NCI-H1048 (cell line): ENCODE data around the gene ABCC4.
"Not testable (repeated sequence)": the region's sequence is repeated elsewhere in the genome, so short reads cannot be mapped to it uniquely, and the experiment has no call there.

ENCODE experiments used
- DNase-seq: peaks from one replicate; lab custom pipeline; 2025; lab: John Stamatoyannopoulos, UW

Gene ABCC4

DNA sequence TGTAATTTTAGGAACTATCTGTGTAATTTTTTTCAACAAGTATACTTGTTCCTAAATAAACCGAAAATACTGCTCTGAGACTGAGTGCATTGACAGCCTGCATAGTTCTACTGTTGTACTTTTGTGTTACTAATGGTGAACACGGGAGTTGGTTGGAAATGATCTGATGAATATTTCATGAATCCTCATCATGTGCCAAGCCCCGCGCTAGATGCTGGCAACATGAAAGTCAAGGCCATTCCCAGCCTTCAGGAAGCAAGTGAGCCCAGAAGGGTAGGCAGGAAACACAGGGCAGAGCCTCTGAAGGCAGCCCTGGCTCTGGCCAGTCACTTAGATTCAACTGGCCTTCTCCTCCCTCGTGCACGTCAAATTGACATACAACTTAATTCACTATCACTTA, 106.1 kb downstream of the ABCC4 start:
- no peak for DNase-seq

DNA sequence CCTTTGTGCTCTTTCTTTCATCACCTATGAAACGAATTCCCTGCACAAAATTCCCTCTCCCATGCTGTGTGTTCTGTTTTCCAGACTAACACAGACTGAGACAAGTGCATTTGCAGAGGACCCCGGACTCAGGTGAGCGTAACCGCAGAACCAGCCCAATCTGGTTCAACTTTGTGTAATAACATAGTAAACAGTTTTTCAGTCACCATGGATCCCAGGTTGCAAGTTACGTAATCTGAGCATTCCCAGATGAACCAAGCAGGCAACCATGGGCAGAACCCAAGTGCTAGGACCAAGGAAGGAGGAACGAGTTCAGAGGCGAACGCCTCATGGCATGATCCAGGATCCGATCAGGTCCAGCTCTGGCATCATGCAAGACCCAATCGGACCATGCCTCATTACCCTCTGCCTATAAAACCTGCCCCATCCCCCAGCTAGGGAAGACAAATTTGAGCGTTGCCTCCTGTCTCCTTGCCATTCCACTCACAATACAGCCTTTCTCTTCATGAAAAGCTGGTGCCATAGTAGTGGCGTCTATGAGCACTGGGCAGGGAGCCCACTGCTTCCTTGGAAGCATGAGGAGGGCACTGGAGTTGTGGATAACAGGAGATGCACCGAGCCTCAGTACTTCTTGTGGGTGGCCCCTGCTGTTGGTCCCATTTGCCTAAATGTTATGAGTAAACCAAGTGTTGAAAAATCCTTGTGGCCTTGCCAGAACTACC, 107.6 kb downstream of the ABCC4 start:
- DNase-seq, result no peak

DNA sequence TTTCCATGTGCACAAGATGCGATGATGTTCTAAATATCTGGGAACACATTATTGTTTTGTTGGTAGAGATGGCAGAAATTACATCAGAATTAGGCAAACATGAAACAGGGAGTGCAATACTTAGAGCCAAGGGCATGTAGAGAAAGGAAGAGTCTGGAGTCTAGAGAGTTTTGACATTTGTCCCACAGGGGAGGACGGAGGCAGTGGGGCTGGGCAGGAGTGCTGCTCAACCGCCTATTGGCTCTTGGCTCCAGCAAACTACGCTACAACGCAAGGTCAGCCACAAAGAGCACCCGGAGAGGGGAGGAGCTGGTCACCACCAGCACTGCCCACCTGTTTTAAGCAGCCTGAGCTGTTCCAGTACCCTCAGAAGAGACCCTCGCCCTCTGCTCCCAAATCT, 108.3 kb downstream of the ABCC4 start:
- DNase-seq, result no peak

DNA sequence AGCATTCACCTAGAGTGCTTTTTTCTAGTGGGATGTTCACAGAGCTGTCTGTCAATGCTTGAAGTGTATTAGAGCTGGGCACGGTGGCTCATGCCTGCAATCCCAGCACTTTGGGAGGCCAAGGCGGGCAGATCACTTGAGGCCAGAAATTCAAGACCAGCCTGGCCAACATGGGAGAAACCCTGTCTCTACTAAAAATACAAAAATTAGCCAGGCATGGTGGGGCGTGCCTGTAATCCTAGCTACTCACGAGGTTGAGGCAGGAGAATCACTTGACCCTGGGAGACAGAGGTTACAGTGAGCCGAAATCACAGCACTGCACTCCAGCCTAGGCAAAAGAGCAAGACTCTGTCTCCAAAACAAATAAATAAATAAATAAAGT, 108.7 kb downstream of the ABCC4 start:
- not testable (repeated sequence) for DNase-seq

DNA sequence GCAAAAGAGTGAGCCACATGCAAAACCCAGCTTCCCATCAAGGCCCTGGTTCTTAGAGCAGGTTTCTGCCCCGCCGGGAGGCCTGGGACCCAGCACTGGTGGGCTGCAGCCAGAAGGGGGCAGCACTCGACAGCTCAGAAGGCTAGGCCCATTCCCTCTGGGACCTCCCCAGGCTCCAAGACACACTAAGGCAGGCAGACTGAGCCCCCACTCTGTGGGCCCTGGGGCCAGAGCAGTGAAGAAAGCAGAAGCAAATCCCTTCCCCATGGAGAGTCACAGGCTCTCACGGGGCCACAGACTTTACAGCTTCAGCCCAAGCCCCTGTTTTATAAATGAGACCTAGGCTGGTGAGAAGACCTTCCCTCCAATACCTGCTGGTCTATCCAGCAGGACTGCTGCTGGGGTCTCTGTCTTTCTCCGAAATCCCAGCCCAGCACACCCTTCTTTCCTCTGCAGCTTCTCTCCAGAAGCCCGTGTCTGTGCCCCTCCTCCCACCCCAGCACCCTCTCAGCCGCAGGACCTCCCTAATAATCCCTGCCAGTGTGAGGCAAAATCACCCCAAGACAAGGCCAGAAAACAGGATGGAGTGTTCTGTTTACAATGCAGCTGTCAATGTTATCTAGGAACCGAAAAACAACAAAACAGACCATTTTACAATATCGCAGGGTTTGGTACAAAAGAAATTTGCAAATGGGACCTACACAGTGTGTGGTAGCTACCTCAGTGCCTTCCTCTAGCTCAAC, 109.3 kb downstream of the ABCC4 start:
- peak; percentile 26 for DNase-seq

DNA sequence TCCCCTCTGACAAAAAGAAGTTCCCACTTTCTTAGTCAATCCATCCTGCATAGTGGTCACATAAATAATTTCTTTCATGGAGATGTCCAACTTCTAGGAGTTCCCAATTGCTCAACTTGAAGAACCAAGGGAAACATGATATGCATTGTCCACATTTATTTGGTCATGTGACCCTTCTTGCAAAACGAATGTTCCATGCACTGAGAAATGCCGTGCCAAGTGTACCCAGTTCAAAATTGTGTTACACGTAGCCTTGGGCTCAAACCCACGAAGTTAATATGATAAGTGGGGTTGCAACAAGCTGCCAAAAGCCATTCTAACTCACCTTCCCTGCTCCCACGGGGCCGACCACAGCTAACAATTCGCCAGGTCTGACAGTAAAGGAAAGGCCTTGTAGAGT, 113.1 kb downstream of the ABCC4 start:
- no peak for DNase-seq

DNA sequence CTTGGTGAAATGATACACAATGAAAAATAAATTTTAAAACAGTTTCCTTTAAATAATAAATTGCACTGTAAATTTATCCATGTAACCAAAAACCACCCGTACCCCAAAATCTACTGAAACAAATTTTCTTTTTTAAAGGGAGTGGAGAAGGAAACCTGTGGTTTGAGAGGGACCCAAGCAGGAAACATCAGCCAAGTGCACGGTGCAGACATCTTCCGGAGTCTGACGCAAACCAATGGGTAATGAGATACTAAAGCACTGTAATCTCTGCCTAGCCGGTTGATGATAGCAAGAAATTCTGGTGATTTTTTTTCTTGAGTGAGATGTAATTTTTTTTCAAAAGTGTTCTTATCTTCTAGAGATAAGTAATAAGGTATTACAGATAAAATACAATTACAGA, 115.4 kb downstream of the ABCC4 start:
- DNase-seq, result no peak

DNA sequence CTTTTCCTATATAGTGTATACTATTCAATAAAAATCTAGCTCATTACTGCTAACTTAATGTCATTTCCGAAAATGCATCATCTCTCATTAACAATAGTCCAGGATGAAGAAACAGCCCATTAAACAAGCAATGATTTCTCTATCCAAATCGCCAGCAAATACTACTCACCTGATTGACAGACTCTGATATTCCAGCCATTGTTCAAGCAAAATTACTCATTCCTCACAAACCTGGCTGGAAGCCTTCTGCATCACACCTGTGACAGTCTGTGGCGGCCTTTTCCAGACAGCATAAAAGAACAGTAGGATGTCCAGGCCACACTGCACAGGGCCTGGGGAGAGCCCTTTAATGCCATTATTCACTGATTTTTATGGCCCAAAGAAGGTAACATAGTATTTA, 115.9 kb downstream of the ABCC4 start:
- DNase-seq, result no peak

DNA sequence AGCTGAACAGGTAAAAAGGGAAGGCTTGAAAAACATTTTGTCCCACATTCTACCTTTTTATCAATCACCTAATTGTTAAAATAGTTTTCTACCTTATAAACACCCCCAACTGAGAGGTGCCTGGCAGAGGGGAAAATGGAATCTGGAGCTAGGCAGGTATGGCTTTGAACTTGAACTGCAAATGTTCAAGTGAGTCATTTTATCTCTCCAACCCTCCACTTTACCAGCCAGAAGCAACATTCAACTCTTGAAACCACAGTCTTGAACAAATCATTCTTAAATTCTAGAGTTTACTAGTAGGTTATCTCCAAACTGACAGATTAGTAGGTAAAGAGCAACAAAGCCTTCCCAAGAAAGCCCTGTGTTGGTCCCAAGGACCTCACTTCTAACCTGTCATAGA, 116.9 kb downstream of the ABCC4 start:
- DNase-seq, result no peak

DNA sequence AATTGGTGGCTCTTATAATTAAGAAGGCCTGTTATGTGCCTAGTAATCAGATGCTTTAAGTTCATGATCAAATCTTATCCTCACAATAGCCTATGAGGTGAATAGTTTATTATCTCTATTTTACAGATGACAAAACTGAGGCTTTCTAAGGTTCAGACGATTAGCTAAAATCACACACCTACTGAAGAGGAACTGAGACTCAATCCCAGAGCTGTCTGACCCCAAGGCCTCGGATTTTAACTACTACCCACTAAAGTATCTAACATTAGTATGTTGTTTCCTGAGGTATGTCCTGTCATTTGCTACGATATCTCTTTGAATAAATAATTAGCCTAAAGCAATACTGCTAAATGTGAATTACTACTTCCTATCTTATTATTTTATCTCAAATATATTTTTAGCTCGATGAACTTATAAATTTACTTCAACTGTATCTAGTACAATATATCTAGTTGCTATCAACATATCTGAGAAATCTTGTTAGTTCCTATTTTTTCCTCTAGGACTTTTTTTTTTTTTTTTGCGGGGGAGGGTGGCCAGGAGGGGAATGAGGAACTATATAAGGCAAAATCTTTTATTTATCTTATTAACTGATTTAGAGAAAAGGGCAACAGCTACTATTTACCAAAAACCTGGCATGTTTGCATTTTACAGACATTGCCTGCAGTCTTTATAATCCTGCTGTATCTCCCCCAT, 118.5 kb downstream of the ABCC4 start:
- DNase-seq, result no peak

DNA sequence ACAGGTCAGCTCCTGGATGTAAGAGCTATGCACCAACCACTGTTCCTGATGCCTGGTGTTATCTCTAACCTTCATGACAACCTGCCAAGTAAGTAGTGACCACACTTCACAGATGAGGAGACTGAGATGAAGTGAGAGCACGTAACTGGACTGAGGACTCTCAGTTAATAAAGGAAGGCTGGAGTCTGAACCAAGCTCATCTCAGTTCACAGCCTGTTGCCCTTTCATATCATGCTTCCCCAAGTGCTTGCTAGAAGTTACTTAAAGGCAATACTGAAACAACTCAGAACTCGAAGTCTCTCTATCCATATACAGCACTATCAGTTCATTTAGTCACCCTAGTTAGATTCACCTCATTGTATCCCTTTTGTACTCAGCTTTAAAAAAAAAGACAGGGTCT, 119.7 kb downstream of the ABCC4 start:
- no peak for DNase-seq

DNA sequence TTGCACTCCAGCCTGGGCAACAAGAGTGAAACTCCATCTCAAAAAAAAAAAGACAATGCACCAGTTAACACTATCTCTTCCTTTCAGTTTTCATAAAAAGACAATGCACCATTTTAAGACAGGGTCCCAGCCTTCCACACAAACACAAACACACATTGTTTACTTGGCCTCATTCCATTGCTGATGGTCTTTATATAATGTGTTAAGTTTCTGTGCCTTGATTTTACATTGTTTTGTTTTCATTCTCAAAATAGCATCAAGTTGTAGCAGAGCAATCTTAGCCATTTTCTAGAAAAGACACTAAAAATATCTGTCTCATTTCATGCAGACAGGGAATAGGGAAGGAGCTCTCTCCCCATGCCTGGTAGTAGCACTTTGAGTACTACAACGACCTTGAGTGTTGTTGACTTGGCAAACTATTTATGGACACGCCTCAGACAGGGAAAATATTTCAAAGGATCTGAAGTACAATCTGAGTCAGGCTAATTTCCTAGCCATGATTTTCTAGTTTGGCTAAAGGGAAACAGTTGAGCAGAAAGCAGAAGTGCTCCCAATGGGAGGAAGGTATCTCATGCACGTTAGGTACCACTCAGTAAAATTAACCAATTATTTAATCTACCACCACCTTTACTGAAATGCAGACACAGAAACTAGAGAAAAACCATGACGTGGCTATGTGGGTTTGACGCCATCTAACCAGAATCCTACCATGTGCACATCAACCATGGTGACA, 120.6 kb downstream of the ABCC4 start:
- DNase-seq, result no peak

DNA sequence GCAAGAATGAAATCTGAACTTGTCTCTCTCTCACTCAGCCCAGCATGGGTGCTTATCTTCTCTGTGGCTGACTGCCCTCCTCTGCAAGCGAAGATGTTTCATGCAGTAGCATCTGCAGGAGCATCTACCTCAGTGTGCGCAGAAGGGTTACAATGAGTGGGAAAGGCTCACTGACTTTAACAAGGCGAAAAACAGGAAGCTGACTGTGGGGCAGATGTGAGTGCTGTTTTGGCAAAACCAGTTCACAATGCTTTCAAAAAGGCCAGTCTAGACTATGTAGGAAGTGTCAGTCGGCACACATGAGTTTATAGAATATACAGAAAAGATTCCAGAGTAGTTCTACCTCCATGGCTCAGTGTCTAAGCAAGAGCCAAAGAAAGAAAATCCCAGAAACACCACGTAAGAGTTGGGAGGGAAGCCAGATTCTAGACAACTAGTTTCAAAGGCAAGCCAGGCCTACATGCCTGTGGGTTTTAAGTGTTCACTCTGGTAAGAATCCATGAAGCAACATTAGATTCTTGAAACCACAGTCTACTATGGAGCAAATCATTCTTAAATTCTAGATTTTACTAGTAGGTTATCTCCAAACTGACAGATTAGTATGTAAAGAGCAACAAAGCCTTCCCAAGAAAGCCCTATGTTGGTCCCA, 124.5 kb downstream of the ABCC4 start:
- no peak for DNase-seq

DNA sequence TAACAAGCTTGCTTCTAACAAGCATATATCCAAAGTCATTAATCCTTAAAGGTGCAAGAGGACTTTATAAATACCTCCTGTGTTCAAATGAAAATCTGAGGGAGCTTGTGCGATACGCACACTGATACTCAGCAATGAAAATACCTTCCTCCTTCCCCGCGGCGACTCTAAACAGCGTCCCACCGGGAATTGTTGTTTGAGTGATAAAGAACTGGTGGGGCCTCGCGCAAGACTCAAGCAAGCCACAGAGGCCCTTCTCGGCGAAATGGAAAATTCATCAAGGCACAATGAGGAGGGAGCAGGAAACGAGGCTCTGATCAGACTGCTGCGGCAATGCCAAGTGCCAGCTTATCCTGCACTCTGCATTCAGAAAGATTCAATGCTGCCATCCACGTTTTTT, 126.7 kb downstream of the ABCC4 start:
- DNase-seq, result no peak

DNA sequence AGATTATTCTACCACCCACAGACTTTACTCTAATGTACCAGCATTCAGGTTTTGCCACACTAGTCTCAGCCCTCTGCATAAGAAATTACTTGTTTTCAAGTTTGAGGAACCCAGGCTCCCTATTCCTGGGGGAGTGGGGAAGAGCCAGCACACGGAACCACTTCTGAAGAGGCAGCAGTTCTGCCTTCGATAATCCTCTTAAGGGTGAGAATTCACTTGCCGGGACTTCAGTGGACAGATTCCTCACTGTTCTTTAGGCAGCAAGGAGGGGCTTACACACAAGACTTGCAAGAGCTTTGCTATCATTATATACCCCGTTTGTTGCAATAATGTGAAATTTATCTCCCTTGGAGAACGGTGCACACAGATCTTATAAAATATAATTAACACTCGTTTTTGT, 133.1 kb downstream of the ABCC4 start:
- no peak for DNase-seq

DNA sequence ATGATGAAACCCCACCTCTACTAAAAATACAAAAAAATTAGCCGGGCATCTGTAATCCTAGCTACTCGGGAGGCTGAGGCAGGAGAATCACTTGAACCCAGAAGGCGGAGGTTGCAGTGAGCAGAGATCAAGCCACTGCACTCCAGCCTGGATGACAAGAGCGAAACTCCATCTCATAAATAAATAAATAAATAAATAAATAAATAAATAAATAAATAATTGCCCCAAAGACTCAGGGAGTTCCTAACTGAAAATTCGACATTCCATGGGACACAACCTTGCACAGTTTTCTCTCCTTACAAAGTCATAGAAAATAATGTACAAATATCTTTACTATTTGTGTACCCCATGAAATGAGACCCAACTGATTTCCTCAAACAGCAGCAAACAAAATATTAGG, 134.2 kb downstream of the ABCC4 start:
- DNase-seq, result not testable (repeated sequence)

DNA sequence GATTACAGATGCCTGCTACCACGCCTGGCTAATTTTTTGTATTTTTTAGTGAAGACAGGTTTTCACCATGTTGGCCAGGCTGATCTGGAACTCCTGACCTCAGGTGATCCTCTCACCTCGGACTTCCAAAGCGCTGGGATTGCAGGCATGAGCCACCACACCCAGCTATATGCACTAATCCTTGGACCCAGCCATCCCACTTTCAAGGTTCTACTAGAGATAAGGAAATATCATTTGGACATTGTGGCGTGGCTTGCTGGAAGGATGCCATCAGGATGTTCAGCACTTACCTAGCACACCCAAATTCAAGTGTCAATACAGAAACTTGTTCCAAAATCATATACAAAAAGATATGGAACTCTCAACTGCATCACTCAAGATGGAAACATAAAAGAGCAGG, 136.4 kb downstream of the ABCC4 start:
- DNase-seq, result no peak

DNA sequence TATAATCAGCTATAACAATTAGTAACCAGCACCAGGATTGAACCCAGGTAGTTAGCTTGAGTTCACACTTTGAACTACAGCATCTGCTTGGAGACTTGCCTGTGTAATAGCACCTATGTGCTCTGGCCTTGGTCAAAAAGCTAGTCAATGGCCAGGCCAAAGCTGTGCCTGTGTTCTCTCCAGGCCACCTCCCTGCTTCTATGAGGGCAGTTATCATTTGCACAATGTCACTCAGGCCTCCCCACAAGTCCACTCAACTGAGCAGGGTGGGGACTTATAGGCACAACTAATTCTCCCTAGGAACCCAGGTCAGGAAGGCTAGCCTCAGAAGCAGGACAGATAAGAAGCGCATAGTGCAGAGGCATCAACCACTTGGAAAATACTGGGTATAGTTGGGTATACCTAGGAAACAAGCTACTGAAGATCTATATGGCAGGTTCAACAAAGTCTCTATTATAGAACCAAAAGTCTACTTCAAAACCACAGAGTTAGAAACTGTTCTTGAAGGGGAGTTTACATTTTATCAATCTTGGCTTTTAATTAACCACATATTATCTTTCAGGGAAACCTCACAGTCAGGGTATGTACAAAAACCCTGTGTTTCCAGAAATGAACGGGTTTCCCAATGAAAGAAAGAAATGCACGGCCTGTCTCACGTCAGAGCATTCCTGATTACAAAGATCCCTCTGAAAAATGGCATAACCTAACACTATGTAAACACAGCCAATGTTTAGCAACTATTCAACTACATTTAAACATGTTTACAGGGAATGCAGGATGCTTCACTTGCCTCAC, 140.9 kb downstream of the ABCC4 start:
- no peak for DNase-seq

DNA sequence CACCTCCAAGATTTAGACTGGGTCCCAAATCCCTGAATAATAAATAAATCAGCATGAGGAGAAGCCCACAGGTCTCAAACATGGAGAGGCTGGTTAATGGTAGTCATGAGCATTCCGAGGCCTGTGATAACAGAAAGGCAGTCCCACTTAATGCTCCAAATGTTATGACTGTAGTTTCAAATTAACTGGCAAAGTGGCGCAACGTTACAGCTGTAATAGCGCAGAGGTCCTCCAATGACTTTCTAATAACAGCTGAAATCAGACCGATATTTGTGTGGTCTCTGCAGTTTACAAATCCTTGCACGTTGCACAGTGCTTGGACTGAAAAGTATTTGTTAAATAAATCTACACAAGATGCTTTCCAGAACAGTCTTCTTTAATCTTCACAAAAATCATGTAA, 141.8 kb downstream of the ABCC4 start:
- DNase-seq, result no peak

DNA sequence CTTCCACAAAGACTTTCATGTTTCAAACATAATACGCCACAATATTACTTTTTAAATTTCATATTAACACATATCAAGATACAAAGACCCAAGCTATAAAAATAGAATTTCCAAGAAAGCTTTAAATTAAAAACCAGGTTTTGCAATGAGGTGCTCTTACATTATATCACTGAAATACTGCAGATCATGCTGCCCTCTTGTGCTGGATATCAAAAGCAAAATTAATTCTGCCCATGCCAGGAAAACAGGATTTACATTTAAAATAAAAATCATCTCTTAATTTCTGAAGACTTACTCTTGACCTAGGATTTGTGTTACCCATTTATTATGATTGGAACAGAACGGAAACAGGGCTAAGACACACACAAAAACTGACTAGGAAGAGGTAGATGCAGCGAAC, 145.0 kb downstream of the ABCC4 start:
- no peak for DNase-seq

DNA sequence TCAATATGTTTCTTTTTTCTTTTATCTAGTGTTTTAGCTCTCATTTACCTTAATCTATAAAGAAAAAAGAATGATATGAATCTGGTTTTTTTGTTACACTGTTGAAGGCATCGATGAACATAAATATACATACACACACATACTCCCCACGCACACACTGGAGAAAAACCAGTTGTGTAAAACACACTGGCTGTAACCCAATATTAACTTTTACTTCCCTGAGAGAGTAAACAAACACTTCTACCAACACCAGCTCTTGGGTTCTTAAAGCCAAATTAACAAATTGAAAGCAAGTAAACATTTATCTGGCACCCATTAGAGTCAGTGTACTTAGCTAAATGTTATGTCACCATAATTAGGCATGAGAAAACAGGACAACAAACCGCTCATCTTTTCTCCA, 145.7 kb downstream of the ABCC4 start:
- no peak for DNase-seq
